HEK293 (cell line): ENCODE measurements around the gene ABHD12B.

Experiments
- EGR2 ChIP-seq: fragments of 450-650 bp; formaldehyde crosslinking; IDR thresholded peaks from 2 replicates; pipeline ENCODE4 v1.5.1; 2016; ENCODE audit warnings: low read depth, missing biosample characterization, missing genetic modification characterization
- ZFP69B ChIP-seq: fragments of 450-650 bp; formaldehyde crosslinking; IDR thresholded peaks from 2 replicates; pipeline ENCODE4 v1.5.1; 2016; ENCODE audit warnings: missing biosample characterization, missing genetic modification characterization
- ZNF10 ChIP-seq: fragments of 450-650 bp; formaldehyde crosslinking; IDR thresholded peaks from 2 replicates; pipeline ENCODE4 v1.5.1; 2017; ENCODE audit warnings: missing biosample characterization, missing genetic modification characterization
- ZNF112 ChIP-seq: fragments of 450-650 bp; formaldehyde crosslinking; IDR thresholded peaks from 2 replicates; pipeline ENCODE4 v1.5.0; 2017; ENCODE audit warnings: missing biosample characterization, missing genetic modification characterization
- ZNF146 ChIP-seq: fragments of 450-650 bp; formaldehyde crosslinking; IDR thresholded peaks from 2 replicates; pipeline ENCODE4 v1.5.1; 2016; ENCODE audit warnings: missing biosample characterization, missing genetic modification characterization
- ZNF23 ChIP-seq: fragments of 450-650 bp; formaldehyde crosslinking; IDR thresholded peaks from 2 replicates; pipeline ENCODE4 v1.5.1; 2016; ENCODE audit warnings: missing biosample characterization, missing genetic modification characterization, borderline replicate concordance
- ZNF341 ChIP-seq: fragments of 450-650 bp; formaldehyde crosslinking; IDR thresholded peaks from 2 replicates; pipeline ENCODE4; 2016; ENCODE audit warnings: low read depth, missing biosample characterization, missing genetic modification characterization
- ZNF510 ChIP-seq: fragments of 450-650 bp; formaldehyde crosslinking; IDR thresholded peaks from 2 replicates; pipeline ENCODE4 v1.5.1; 2018; ENCODE audit warnings: mild to moderate bottlenecking, missing genetic modification characterization, missing biosample characterization; ENCODE audit not compliant: insufficient replicate concordance
- ZNF548 ChIP-seq: fragments of 450-650 bp; formaldehyde crosslinking; IDR thresholded peaks from 2 replicates; pipeline ENCODE4 v1.5.1; 2016; ENCODE audit warnings: missing biosample characterization, missing genetic modification characterization
- ZNF561 ChIP-seq: fragments of 450-650 bp; IDR thresholded peaks from 2 replicates; pipeline ENCODE4 v1.5.1; 2018; ENCODE audit warnings: missing biosample characterization, missing genetic modification characterization, borderline replicate concordance
- ZNF664 ChIP-seq: fragments of 450-650 bp; formaldehyde crosslinking; IDR thresholded peaks from 2 replicates; pipeline ENCODE4 v1.5.1; 2016; ENCODE audit warnings: missing biosample characterization, missing genetic modification characterization
- ZNF670 ChIP-seq: fragments of 450-650 bp; formaldehyde crosslinking; IDR thresholded peaks from 2 replicates; pipeline ENCODE4 v1.5.1; 2016; ENCODE audit warnings: missing biosample characterization, missing genetic modification characterization, low read depth
- ZNF76 ChIP-seq: fragments of 450-650 bp; formaldehyde crosslinking; IDR thresholded peaks from 2 replicates; pipeline ENCODE4; 2016; ENCODE audit warnings: low read depth, missing biosample characterization, missing genetic modification characterization, borderline replicate concordance
- ZNF777 ChIP-seq: fragments of 450-650 bp; formaldehyde crosslinking; IDR thresholded peaks from 2 replicates; pipeline ENCODE4 v1.5.1; 2017; ENCODE audit warnings: missing biosample characterization, missing genetic modification characterization, borderline replicate concordance
- TF ChIP-seq, protein P1 (sequence below): fragments of 450-650 bp; formaldehyde crosslinking; IDR thresholded peaks from 2 replicates; pipeline ENCODE4 v1.5.1; 2016; ENCODE audit warnings: missing biosample characterization, missing genetic modification characterization
- TF ChIP-seq, protein P2 (sequence below): sonication (generic); formaldehyde crosslinking; IDR thresholded peaks from 2 replicates; pipeline ENCODE4 v1.8.1; 2022; ENCODE audit warnings: mild to moderate bottlenecking, moderate library complexity, missing genetic modification reagents
- TF ChIP-seq, protein P3 (sequence below): fragments of 450-650 bp; formaldehyde crosslinking; IDR thresholded peaks from 2 replicates; pipeline ENCODE4 v1.5.1; 2017; ENCODE audit warnings: missing biosample characterization, missing genetic modification characterization
- TF ChIP-seq, protein P4 (sequence below): IDR thresholded peaks from 2 replicates; pipeline ENCODE4 v1.6.1; 2011; ENCODE audit warnings: mild to moderate bottlenecking, low read depth, low read length, borderline replicate concordance
- TF ChIP-seq, protein P5 (sequence below): fragments of 450-650 bp; formaldehyde crosslinking; IDR thresholded peaks from 2 replicates; pipeline ENCODE4 v1.5.1; 2016; ENCODE audit warnings: missing biosample characterization, missing genetic modification characterization

The ABHD12B gene

DNA sequence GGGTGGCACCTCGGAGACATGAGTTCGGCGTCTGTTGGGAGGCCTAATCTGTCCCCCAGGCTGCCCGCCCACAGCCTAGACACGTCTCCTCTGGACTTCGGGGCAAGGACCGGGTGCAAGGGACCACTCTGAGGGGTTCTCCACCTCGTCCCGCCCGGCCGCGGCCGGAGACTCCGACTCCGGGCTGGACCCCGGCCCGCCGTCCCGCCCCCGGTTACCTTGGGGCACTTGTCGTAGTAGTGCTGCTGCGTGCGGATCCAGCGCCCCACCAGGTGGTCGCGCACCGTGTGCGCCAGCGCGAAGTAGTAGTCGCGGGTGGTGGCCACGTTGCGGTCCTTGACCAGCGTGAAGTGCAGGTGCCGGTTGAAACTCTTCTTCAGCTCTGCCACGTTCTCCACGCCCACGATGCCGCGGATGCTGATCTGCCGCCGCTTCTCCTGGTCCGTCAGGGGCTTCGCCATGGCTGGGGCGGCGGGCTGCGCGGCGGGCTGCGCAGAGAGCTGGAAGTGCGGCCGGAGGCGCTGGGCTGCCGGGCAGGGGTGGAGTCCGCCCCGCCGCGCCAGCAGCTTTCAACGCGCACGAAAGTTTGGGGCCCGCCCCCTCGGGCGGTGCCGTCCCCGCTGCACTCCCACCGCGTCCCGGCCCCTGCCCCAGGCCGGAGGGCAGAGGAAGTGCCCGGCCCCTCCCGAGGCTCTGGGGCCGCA is 72.2 kb downstream of the ABHD12B start, which contains the start of gene PYGL (continued):
- TF ChIP-seq, protein P1, sequence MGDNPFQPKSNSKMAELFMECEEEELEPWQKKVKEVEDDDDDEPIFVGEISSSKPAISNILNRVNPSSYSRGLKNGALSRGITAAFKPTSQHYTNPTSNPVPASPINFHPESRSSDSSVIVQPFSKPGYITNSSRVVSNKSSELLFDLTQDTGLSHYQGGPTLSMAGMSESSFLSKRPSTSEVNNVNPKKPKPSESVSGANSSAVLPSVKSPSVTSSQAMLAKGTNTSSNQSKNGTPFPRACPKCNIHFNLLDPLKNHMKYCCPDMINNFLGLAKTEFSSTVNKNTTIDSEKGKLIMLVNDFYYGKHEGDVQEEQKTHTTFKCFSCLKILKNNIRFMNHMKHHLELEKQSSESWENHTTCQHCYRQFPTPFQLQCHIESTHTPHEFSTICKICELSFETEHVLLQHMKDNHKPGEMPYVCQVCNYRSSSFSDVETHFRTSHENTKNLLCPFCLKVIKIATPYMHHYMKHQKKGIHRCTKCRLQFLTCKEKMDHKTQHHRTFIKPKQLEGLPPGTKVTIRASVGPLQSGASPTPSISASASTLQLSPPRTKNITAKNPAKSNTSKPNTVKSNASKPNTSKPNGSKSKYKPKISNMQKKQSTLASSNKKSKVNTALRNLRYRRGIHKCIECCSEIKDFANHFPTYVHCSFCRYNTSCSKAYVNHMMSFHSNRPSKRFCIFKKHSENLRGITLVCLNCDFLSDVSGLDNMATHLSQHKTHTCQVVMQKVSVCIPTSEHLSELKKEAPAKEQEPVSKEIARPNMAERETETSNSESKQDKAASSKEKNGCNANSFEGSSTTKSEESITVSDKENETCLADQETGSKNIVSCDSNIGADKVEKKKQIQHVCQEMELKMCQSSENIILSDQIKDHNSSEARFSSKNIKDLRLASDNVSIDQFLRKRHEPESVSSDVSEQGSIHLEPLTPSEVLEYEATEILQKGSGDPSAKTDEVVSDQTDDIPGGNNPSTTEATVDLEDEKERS (tag by site-specific recombination) = no peak
- TF ChIP-seq ZNF146 (tag by site-specific recombination) (0 out of 2 replicates have a peak, but pooled peaks have one; percentile 10), ZNF777 (tag by site-specific recombination) (peak; percentile 63; the same call in 1 of the 2 replicates), EGR2 (peak; percentile 5; the same call in 1 of the 2 replicates), ZNF510 (no peak), ZNF112 (tag by site-specific recombination) (no peak), ZNF76 (tag by site-specific recombination) (no peak), ZNF23 (tag by site-specific recombination) (no peak), ZFP69B (tag by site-specific recombination) (peak; percentile 9; the same call in 1 of the 2 replicates), ZNF561 (tag by site-specific recombination) (no peak), ZNF341 (tag by site-specific recombination) (peak; percentile 86), ZNF548 (tag by site-specific recombination) (no peak), ZNF670 (no peak), ZNF664 (no peak), ZNF10 (tag by site-specific recombination) (no peak)
- TF ChIP-seq, protein P2, sequence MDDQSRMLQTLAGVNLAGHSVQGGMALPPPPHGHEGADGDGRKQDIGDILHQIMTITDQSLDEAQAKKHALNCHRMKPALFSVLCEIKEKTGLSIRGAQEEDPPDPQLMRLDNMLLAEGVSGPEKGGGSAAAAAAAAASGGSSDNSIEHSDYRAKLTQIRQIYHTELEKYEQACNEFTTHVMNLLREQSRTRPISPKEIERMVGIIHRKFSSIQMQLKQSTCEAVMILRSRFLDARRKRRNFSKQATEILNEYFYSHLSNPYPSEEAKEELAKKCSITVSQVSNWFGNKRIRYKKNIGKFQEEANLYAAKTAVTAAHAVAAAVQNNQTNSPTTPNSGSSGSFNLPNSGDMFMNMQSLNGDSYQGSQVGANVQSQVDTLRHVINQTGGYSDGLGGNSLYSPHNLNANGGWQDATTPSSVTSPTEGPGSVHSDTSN (CRISPR knock-in tag) = peak; percentile 48; the same call in 1 of the 2 replicates
- TF ChIP-seq, protein P3, sequence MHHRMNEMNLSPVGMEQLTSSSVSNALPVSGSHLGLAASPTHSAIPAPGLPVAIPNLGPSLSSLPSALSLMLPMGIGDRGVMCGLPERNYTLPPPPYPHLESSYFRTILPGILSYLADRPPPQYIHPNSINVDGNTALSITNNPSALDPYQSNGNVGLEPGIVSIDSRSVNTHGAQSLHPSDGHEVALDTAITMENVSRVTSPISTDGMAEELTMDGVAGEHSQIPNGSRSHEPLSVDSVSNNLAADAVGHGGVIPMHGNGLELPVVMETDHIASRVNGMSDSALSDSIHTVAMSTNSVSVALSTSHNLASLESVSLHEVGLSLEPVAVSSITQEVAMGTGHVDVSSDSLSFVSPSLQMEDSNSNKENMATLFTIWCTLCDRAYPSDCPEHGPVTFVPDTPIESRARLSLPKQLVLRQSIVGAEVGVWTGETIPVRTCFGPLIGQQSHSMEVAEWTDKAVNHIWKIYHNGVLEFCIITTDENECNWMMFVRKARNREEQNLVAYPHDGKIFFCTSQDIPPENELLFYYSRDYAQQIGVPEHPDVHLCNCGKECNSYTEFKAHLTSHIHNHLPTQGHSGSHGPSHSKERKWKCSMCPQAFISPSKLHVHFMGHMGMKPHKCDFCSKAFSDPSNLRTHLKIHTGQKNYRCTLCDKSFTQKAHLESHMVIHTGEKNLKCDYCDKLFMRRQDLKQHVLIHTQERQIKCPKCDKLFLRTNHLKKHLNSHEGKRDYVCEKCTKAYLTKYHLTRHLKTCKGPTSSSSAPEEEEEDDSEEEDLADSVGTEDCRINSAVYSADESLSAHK = 0 out of 2 replicates have a peak, but pooled peaks have one; percentile 4
- TF ChIP-seq, protein P4, sequence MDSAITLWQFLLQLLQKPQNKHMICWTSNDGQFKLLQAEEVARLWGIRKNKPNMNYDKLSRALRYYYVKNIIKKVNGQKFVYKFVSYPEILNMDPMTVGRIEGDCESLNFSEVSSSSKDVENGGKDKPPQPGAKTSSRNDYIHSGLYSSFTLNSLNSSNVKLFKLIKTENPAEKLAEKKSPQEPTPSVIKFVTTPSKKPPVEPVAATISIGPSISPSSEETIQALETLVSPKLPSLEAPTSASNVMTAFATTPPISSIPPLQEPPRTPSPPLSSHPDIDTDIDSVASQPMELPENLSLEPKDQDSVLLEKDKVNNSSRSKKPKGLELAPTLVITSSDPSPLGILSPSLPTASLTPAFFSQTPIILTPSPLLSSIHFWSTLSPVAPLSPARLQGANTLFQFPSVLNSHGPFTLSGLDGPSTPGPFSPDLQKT = no peak
- TF ChIP-seq, protein P5, sequence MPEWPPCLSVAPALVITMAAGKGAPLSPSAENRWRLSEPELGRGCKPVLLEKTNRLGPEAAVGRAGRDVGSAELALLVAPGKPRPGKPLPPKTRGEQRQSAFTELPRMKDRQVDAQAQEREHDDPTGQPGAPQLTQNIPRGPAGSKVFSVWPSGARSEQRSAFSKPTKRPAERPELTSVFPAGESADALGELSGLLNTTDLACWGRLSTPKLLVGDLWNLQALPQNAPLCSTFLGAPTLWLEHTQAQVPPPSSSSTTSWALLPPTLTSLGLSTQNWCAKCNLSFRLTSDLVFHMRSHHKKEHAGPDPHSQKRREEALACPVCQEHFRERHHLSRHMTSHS (tag by site-specific recombination) = no peak
- TF ChIP-seq, all 188 proteins: peak for 41
